Measurements from ENCODE around the gene SAP30BP.
A peak's percentile ranks its signal among the peaks of the same experiment; 100 is the strongest.

SAP30BP gene

GRCh38 chr17:75666959-75667790, at the start of gene SAP30BP, which contains the start of gene RECQL5:
TSS of gene SAP30BP (plus strand) at chr17:75667338. CDS start at chr17:75667373, 35 bp downstream.
TSS of gene RECQL5 (minus strand) at chr17:75667154. CDS start at chr17:75666557, 597 bp downstream.
- DNase-seq, result peak; percentile 98

- no peak for DNase-seq
Observed at GRCh38 chr17:75617675-75618074, 49.5 kb upstream of the SAP30BP start.

GRCh38 chr17:75619506-75620431, 47.4 kb upstream of the SAP30BP start:
- DNase-seq, result peak; percentile 21

- no peak for DNase-seq
Observed at GRCh38 chr17:75621489-75621888, 45.6 kb upstream of the SAP30BP start.

- no peak for DNase-seq
Observed at GRCh38 chr17:75622076-75622475, 45.1 kb upstream of the SAP30BP start.

- DNase-seq, result no peak
Observed at GRCh38 chr17:75622771-75623273, 44.3 kb upstream of the SAP30BP start.

- DNase-seq, result no peak
Observed at GRCh38 chr17:75623386-75623785, 43.8 kb upstream of the SAP30BP start.

- no peak for DNase-seq
Observed at GRCh38 chr17:75624021-75624420, 43.1 kb upstream of the SAP30BP start.

- DNase-seq, result no peak
Observed at GRCh38 chr17:75624714-75625345, 42.3 kb upstream of the SAP30BP start.

- peak; percentile 43 for DNase-seq
Observed at GRCh38 chr17:75625813-75626486, 41.2 kb upstream of the SAP30BP start.

GRCh38 chr17:75626496-75627038, 40.6 kb upstream of the SAP30BP start:
- DNase-seq, result no peak

- no peak for DNase-seq
Observed at GRCh38 chr17:75627094-75627493, 40.0 kb upstream of the SAP30BP start.

GRCh38 chr17:75628425-75628824, 38.7 kb upstream of the SAP30BP start:
- DNase-seq, result no peak

GRCh38 chr17:75629157-75629556, 38.0 kb upstream of the SAP30BP start:
- DNase-seq, result no peak

GRCh38 chr17:75630071-75630917, 36.8 kb upstream of the SAP30BP start:
- DNase-seq, result no peak

GRCh38 chr17:75631353-75631752, 35.8 kb upstream of the SAP30BP start:
- DNase-seq, result no peak

GRCh38 chr17:75632428-75632827, 34.7 kb upstream of the SAP30BP start:
- DNase-seq, result no peak

GRCh38 chr17:75632863-75633485, 34.2 kb upstream of the SAP30BP start, which contains the start of gene SMIM5:
TSS of gene SMIM5 (plus strand) at chr17:75633434. CDS start at chr17:75640202, 6,768 bp downstream.
- peak; percentile 48 for DNase-seq

GRCh38 chr17:75633486-75634375, 33.4 kb upstream of the SAP30BP start:
- peak; percentile 87 for DNase-seq
